Measurements from ENCODE around the gene PDXP.
A peak's percentile ranks its signal among the peaks of the same experiment; 100 is the strongest.
"Not testable (repeated sequence)": the region's sequence is repeated elsewhere in the genome, so short reads cannot be mapped to it uniquely, and the experiment has no call there.

The PDXP gene

GRCh38 chr22:37675930-37676735 lies 17.6 kb downstream of the PDXP start:
- DNase-seq = peak; percentile 81

GRCh38 chr22:37676736-37677492 lies 18.4 kb downstream of the PDXP start:
- DNase-seq = peak; percentile 95

GRCh38 chr22:37677493-37677974 lies 19.0 kb downstream of the PDXP start:
- no peak for DNase-seq

GRCh38 chr22:37678372-37678771 lies 19.8 kb downstream of the PDXP start:
- no peak for DNase-seq

- DNase-seq = no peak
Observed at GRCh38 chr22:37679670-37680069, 21.1 kb downstream of the PDXP start.

- DNase-seq = no peak
Observed at GRCh38 chr22:37680191-37680851, 21.8 kb downstream of the PDXP start.

GRCh38 chr22:37681001-37681424 lies 22.5 kb downstream of the PDXP start:
- no peak for DNase-seq

GRCh38 chr22:37681556-37682049 lies 23.1 kb downstream of the PDXP start:
- DNase-seq = peak; percentile 86

GRCh38 chr22:37684803-37685615 lies 26.5 kb downstream of the PDXP start:
- DNase-seq = no peak

- DNase-seq = peak; percentile 89
Observed at GRCh38 chr22:37686002-37686982, 27.8 kb downstream of the PDXP start, which contains the start of gene NOL12. TSS of gene NOL12 (plus strand) at chr22:37686343. CDS start at chr22:37686393, 50 bp downstream.

- no peak for DNase-seq
Observed at GRCh38 chr22:37690407-37690806, 31.9 kb downstream of the PDXP start.

- DNase-seq = no peak
Observed at GRCh38 chr22:37690901-37691504, 32.5 kb downstream of the PDXP start.

GRCh38 chr22:37692627-37693285 lies 34.2 kb downstream of the PDXP start:
- DNase-seq = no peak

- not testable (repeated sequence) for DNase-seq
Observed at GRCh38 chr22:37694131-37694530, 35.6 kb downstream of the PDXP start.

GRCh38 chr22:37696260-37696656 lies 37.7 kb downstream of the PDXP start:
- not testable (repeated sequence) for DNase-seq

GRCh38 chr22:37696657-37697537 lies 38.4 kb downstream of the PDXP start, which contains the start of gene TRIOBP:
TSS of gene TRIOBP (plus strand) at chr22:37697048. CDS start at chr22:37701366, 4,318 bp downstream.
- DNase-seq = no peak

- no peak for DNase-seq
Observed at GRCh38 chr22:37697538-37697835, 39.0 kb downstream of the PDXP start.

GRCh38 chr22:37701141-37701786 lies 42.7 kb downstream of the PDXP start:
- no peak for DNase-seq
